PC-9 (cell line): ENCODE data around the gene ZBTB7C. TPM values are rescaled to one million over a fixed set of nuclear protein-coding genes. Genes with fewer than 3 reads are reported as not detected.

Experiments used
- BruUV-seq: library from RNA; stranded (reverse); fragments of 400-500 nt; replicated peaks from 2 replicates; lab custom pipeline; 2021; lab: Mats Ljungman, UMichigan
- CTCF ChIA-PET: fragments of 300-600 bp; sonication (Branson Sonifier 250); formaldehyde crosslinking; loops from one replicate; lab custom pipeline; 2022; ENCODE audit warnings: antibody characterized with exemption; lab: Charles Lee
- POLR2A ChIA-PET: fragments of 300-600 bp; sonication (Branson Sonifier 250); formaldehyde crosslinking; loops from one replicate; lab custom pipeline; 2022; ENCODE audit warnings: antibody characterized with exemption; ENCODE audit not compliant: unreplicated experiment; lab: Charles Lee
- DNase-seq, 2 experiments: peaks; one replicate each; pipeline versions ENCODE4 v3.0.0 to v3.0.0-alpha.2; 2015 to 2022; ENCODE audit warnings: mixed read lengths in 1 of 2
- H2AFZ ChIP-seq: fragments of 200-600 bp; sonication (generic); 2 replicates; pipeline ENCODE4 v1.8.1; 2017; ENCODE audit warnings: antibody characterized with exemption
- H3F3A ChIP-seq: fragments of 200-600 bp; sonication (generic); 2 replicates; pipeline ENCODE4 v1.8.1; 2017; ENCODE audit warnings: antibody characterized with exemption, mild to moderate bottlenecking, low read depth; ENCODE audit not compliant: insufficient read depth
- H3K27ac ChIP-seq: fragments of 200-600 bp; sonication (generic); 2 replicates; pipeline ENCODE4 v1.6.1; 2016; ENCODE audit warnings: mixed run types
- H3K27me3 ChIP-seq: fragments of 200-600 bp; sonication (generic); 2 replicates; pipeline ENCODE4 v1.6.1; 2016; ENCODE audit warnings: low read depth, mixed run types; ENCODE audit not compliant: insufficient read depth
- H3K36me3 ChIP-seq: fragments of 200-600 bp; sonication (generic); 2 replicates; pipeline ENCODE4 v1.6.1; 2016; ENCODE audit warnings: low read depth, mixed run types
- H3K4me1 ChIP-seq: fragments of 200-600 bp; sonication (generic); replicated peaks from 2 replicates; pipeline ENCODE4 v1.6.1; 2016; ENCODE audit warnings: mixed run types; ENCODE audit not compliant: insufficient read depth
- H3K4me2 ChIP-seq: fragments of 200-600 bp; sonication (generic); 2 replicates; pipeline ENCODE4 v1.6.1; 2017; ENCODE audit warnings: mixed run types
- H3K4me3 ChIP-seq: fragments of 200-600 bp; sonication (generic); 2 replicates; pipeline ENCODE4 v1.6.1; 2016; ENCODE audit warnings: mixed run types
- H3K79me2 ChIP-seq: fragments of 200-600 bp; sonication (generic); 2 replicates; pipeline ENCODE4 v1.6.1; 2017; ENCODE audit warnings: low read depth, mixed run types
- H3K9me2 ChIP-seq: fragments of 200-600 bp; sonication (generic); 2 replicates; pipeline ENCODE4 v1.8.1; 2017; ENCODE audit warnings: mild to moderate bottlenecking; ENCODE audit not compliant: insufficient read depth
- H3K9me3 ChIP-seq: fragments of 200-600 bp; sonication (generic); 2 replicates; pipeline ENCODE4 v1.8.1; 2016; ENCODE audit warnings: low read depth; ENCODE audit not compliant: insufficient read depth
- H4K20me1 ChIP-seq: fragments of 200-600 bp; sonication (generic); 2 replicates; pipeline ENCODE4 v1.8.1; 2017; ENCODE audit not compliant: insufficient read depth
- CTCF ChIP-seq: fragments of 200-600 bp; sonication (generic); conservative IDR thresholded peaks from 2 replicates; pipeline ENCODE4 v1.6.1; 2017; ENCODE audit warnings: mixed run types, antibody characterized with exemption, mild to moderate bottlenecking, moderate library complexity
- EZH2 ChIP-seq: fragments of 200-600 bp; sonication (generic); IDR thresholded peaks from 2 replicates; pipeline ENCODE4 v1.8.0; 2017; ENCODE audit warnings: antibody characterized with exemption, low read depth
- intact Hi-C: fragments of 100-400 bp; cut with micrococcal nuclease; formaldehyde crosslinking; loops from one replicate; pipeline ENCODE4 v1.10.0; 2022; ENCODE audit not compliant: unreplicated experiment
- total RNA-seq: library from RNA; stranded (reverse); gene quantifications from 2 replicates; pipeline ENCODE4 v1.2.3, GENCODE V29; 2021

The ZBTB7C gene
- total RNA-seq, 1 experiment from 2014 or later = not detected

- DNase-seq = peak; percentile 14 to 97
- Histone ChIP-seq H3K9me2 (no peaks in the 10 kb centered on the region), H3K27me3 (no peaks in the 10 kb centered on the region), H4K20me1 (no peaks in the 10 kb centered on the region), H3K4me2 (peak overlapping the region; percentile 85), H3K79me2 (no peaks in the 10 kb centered on the region), H2AFZ (peak overlapping the region; percentile 65), H3K4me3 (peak overlapping the region; percentile 48; the same call in 1 of the 2 replicates), H3K36me3 (no peaks in the 10 kb centered on the region), H3K27ac (peak overlapping the region; percentile 99), H3K9me3 (peaks cover 18% of the 10 kb centered on the region; the same call in 1 of the 2 replicates), H3F3A (peaks cover 34% of the 10 kb centered on the region), H3K4me1 (peaks cover 49% of the 10 kb centered on the region)
- no TSS peak for BruUV-seq
- TF ChIP-seq EZH2 = no peak
- no peak for TF ChIP-seq CTCF
- CTCF ChIA-PET = no interaction called here
- intact Hi-C loops = loop anchor here (10.0 kb wide), 1 partner anchor 177 kb away; no protein-coding TSS in a partner anchor
- POLR2A ChIA-PET = interaction anchor here (0.6 kb wide), 1 partner anchor 421 kb away, joined by 3 read pairs; no protein-coding TSS in a partner anchor
Observed at GRCh38 chr18:48238206-48238605, 171.0 kb downstream of the ZBTB7C start.

- H3K79me2 ChIP-seq = no peaks in the 10 kb centered on the region
- intact Hi-C loops = loop anchor here (10.0 kb wide), 1 partner anchor 178 kb away; no protein-coding TSS in a partner anchor
- peaks cover 34% of the 10 kb centered on the region for H3F3A ChIP-seq
- H4K20me1 ChIP-seq = no peaks in the 10 kb centered on the region
- H3K4me2 ChIP-seq = peak overlapping the region; percentile 85
- no peaks in the 10 kb centered on the region for H3K27me3 ChIP-seq
- H3K4me3 ChIP-seq = 0 out of 2 replicates have a peak overlapping the region, but pooled peaks have one; percentile 4
- no peak for DNase-seq
- BruUV-seq = no TSS peak
- peak overlapping the region; percentile 99 for H3K27ac ChIP-seq
- H2AFZ ChIP-seq = no peak overlapping the region
- H3K36me3 ChIP-seq = no peaks in the 10 kb centered on the region
- CTCF ChIA-PET = no interaction called here
- H3K9me3 ChIP-seq = peaks cover 18% of the 10 kb centered on the region; the same call in 1 of the 2 replicates
- H3K9me2 ChIP-seq = no peaks in the 10 kb centered on the region
- TF ChIP-seq EZH2 = no peak
- H3K4me1 ChIP-seq = peaks cover 49% of the 10 kb centered on the region
- POLR2A ChIA-PET = no interaction called here
Observed at GRCh38 chr18:48236822-48237221, 172.4 kb downstream of the ZBTB7C start.

GRCh38 chr18:48230467-48231113 is 178.6 kb downstream of the ZBTB7C start:
- H3K79me2 ChIP-seq = no peaks in the 10 kb centered on the region
- H3K9me2 ChIP-seq = no peaks in the 10 kb centered on the region
- H3K36me3 ChIP-seq = no peaks in the 10 kb centered on the region
- H3K4me2 ChIP-seq = no peak overlapping the region
- CTCF ChIA-PET = interaction anchor here (0.6 to 1.0 kb wide), 4 partner anchors 44 to 234 kb away, joined by 3 to 5 read pairs (median 4); no protein-coding TSS in a partner anchor
- BruUV-seq = no TSS peak
- intact Hi-C loops = loop anchor here (1.0 to 10.0 kb wide), 3 partner anchors 115 to 216 kb away; no protein-coding TSS in a partner anchor
- H3K27me3 ChIP-seq = no peaks in the 10 kb centered on the region
- H3F3A ChIP-seq = peaks cover 29% of the 10 kb centered on the region
- 0 out of 2 replicates have a peak, but pooled peaks cover 3% of the 10 kb centered on the region for H4K20me1 ChIP-seq
- POLR2A ChIA-PET = no interaction called here
- 0 out of 2 replicates have a peak, but pooled peaks cover under 1% of the 10 kb centered on the region for H3K9me3 ChIP-seq
- no peak overlapping the region for H3K27ac ChIP-seq
- H2AFZ ChIP-seq = no peak overlapping the region
- TF ChIP-seq CTCF = peak; percentile 77
- TF ChIP-seq EZH2 = no peak
- H3K4me1 ChIP-seq = peaks cover 50% of the 10 kb centered on the region
- peak; percentile 55 to 59 for DNase-seq
- H3K4me3 ChIP-seq = no peak overlapping the region
